GM13976 (cell line): ENCODE measurements around the gene ACSF3.
"Not testable (repeated sequence)": the region's sequence is repeated elsewhere in the genome, so short reads cannot be mapped to it uniquely, and the experiment has no call there.

Experiments used
- DNase-seq: peaks from one replicate; pipeline ENCODE4 v3.0.0; 2012; ENCODE audit warnings: low spot score
- CTCF ChIP-seq: IDR thresholded peaks from 2 replicates; pipeline ENCODE4 v1.5.1; 2012; ENCODE audit warnings: borderline replicate concordance, mild to moderate bottlenecking; ENCODE audit not compliant: insufficient read depth; ENCODE audit errors: extremely low read depth, missing control alignments, control extremely low read depth
- in situ Hi-C: fragments of 300-500 bp; cut with MboI; formaldehyde crosslinking; loops from one replicate; pipeline ENCODE4 v1.12.0; 2022; ENCODE audit warnings: low sequenced_read_pairs, mixed read lengths, inconsistent platforms; ENCODE audit not compliant: unreplicated experiment

ACSF3 gene

DNA sequence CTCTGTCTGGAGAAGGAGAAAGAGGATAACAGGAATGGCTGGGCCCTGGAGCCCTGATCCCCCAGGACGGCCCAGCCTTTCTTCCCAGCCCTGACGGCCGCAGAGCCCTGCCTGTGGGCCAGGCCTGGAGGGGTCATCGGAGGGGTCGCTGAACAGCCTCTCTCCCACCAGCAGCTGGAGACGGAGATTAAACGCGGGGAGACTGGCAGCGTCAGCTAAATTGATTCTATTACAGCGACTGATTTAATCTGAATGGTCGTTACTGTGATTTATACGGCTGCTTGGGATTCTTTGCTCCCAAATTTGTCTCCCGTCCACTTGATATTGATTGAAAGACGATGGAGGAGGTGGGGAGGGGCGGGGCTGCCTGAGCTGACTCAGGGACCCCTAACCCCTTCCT lies 70.8 kb downstream of the ACSF3 start:
- no peak for DNase-seq
- no peak for TF ChIP-seq CTCF
- in situ Hi-C loops = loop anchor here (10.0 kb wide), 1 partner anchor 230 kb away; no protein-coding TSS in a partner anchor

- in situ Hi-C loops = loop anchor here (10.0 kb wide), 1 partner anchor 230 kb away; no protein-coding TSS in a partner anchor
These were observed 71.4 kb downstream of the ACSF3 start for GRCh38 chr16:89164847-89165680.

DNA sequence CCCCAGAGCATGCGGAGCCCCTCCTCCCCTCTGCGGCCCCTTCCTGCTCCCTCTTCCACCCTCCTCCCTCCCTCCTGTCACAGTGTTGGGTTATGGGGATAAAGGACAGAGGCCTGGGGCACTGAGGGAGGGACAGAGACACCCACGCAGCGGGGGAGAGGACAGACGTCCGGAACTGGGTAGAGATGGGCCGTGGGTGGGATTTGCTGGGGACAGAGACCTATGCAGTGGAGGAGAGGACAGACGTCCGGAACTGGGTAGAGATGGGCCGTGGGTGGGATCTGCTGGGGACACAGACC lies 72.0 kb downstream of the ACSF3 start:
- in situ Hi-C loops = loop anchor here (10.0 kb wide), 1 partner anchor 231 kb away; no protein-coding TSS in a partner anchor
- not testable (repeated sequence) for DNase-seq

More at GRCh38 chr16:89164847-89165680, 71.4 kb downstream of the ACSF3 start:
- no peak for DNase-seq
- no peak for TF ChIP-seq CTCF

DNA sequence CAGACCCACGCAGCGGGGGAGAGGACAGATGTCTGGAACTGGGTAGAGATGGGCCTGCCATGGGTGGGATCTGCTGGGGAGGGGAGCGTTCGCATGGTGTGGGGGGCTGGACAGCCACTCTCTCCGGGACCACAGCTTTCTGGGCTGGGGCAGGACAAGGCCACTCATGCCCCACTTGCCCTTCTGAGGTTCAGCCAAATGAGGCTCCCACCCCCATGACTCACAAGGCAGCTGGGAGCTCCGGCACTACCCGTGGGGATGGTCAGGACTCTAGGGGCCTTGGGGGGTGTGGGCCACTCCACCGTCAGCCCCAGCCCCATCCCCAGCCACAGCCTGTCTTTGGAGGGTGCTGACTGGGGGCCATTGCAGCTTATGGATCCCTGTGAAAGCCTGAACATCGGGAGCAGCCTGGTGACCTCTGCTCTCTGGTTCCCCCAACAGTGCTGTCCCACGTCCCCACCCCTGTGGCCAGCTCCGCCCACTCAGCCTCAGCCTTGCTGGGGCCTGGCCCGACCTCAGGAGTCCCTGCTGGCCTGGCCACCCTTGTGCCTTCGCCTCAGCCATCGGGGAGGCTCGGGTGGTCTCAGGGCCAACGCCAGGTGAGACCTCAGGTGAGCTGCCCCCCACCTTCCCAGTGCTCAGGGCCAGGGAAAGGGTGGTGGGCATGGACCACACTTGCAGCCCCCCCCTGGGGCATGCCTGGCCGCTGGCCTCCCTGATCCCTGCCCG lies 73.2 kb downstream of the ACSF3 start:
- in situ Hi-C loops = loop anchor here (10.0 kb wide), 1 partner anchor 232 kb away; no protein-coding TSS in a partner anchor
- DNase-seq = no peak
- no peak for TF ChIP-seq CTCF

DNA sequence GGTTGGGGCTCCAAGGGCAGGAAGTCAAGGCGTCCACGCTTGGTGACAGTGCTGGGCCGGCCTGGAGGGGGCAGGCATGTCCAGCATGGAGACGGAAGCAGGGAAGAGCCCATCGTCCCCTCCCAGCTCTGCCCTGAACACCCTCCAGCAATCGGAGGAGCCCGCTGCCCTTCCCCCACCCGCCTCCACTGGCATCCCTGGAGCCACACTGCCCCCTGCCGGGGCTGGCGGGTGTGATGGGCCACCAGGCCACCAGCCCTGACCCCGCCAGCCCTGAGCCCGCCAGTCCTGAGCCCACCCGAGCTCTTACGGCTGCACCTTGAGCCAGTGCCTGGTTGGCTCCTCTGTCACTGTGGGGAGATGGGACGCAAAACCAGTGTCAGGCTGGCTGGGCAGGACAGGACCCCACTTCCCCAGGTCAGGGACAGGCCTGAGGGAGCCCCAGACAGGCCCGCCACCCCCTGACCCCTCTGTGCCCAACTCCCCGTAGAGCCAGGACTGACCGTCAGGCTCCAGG lies 73.8 kb downstream of the ACSF3 start:
- peak; percentile 91 for DNase-seq
- peak; percentile 89 for TF ChIP-seq CTCF
- in situ Hi-C loops = loop anchor here (10.0 kb wide), 1 partner anchor 233 kb away; no protein-coding TSS in a partner anchor

GRCh38 chr16:89168381-89169189 lies 74.9 kb downstream of the ACSF3 start:
- TF ChIP-seq CTCF = no peak
- no peak for DNase-seq
- in situ Hi-C loops = loop anchor here (10.0 kb wide), 1 partner anchor 234 kb away; no protein-coding TSS in a partner anchor
